KMS-11 (cell line): ENCODE data around the gene CDH15.

ENCODE experiments used
- H2AFZ ChIP-seq: fragments of 200-600 bp; sonication (generic); 2 replicates; pipeline ENCODE4 v1.6.1; 2016; ENCODE audit warnings: antibody characterized with exemption, mixed run types, low read depth
- H3K27ac ChIP-seq: fragments of 200-600 bp; sonication (generic); 2 replicates; pipeline ENCODE4 v1.6.1; 2016; ENCODE audit warnings: mild to moderate bottlenecking, mixed run types
- H3K27me3 ChIP-seq: fragments of 200-600 bp; sonication (generic); 2 replicates; pipeline ENCODE4 v1.6.1; 2017; ENCODE audit warnings: mild to moderate bottlenecking, low read depth, mixed run types, moderate library complexity; ENCODE audit not compliant: insufficient read depth
- H3K36me3 ChIP-seq: fragments of 200-600 bp; sonication (generic); 2 replicates; pipeline ENCODE4 v1.6.1; 2017; ENCODE audit warnings: mild to moderate bottlenecking, mixed run types; ENCODE audit not compliant: insufficient read depth
- H3K4me1 ChIP-seq: fragments of 200-600 bp; sonication (generic); 2 replicates; pipeline ENCODE4 v1.6.1; 2016; ENCODE audit warnings: mild to moderate bottlenecking, low read depth, mixed run types; ENCODE audit not compliant: poor library complexity, severe bottlenecking
- H3K4me2 ChIP-seq: fragments of 200-600 bp; sonication (generic); 2 replicates; pipeline ENCODE4 v1.7.0; 2016; ENCODE audit warnings: mild to moderate bottlenecking, mixed run types
- H3K4me3 ChIP-seq: fragments of 200-600 bp; sonication (generic); IDR thresholded peaks from 2 replicates; pipeline ENCODE4 v1.6.1; 2017; ENCODE audit warnings: low read depth, low read length, mixed read lengths; ENCODE audit not compliant: insufficient read depth
- H3K79me2 ChIP-seq: fragments of 200-600 bp; sonication (generic); 2 replicates; pipeline ENCODE4 v1.6.1; 2016; ENCODE audit warnings: low read depth, mixed run types; ENCODE audit not compliant: insufficient read depth
- H3K9ac ChIP-seq: fragments of 200-600 bp; sonication (generic); 2 replicates; pipeline ENCODE4 v1.6.1; 2016; ENCODE audit warnings: mild to moderate bottlenecking, mixed run types
- H4K20me1 ChIP-seq: fragments of 200-600 bp; sonication (generic); 2 replicates; pipeline ENCODE4 v1.6.1; 2016; ENCODE audit warnings: mild to moderate bottlenecking, mixed run types; ENCODE audit not compliant: insufficient read depth
- CTCF ChIP-seq: fragments of 200-600 bp; sonication (generic); conservative IDR thresholded peaks from 2 replicates; pipeline ENCODE4 v1.6.1; 2017; ENCODE audit warnings: low read depth, mild to moderate bottlenecking, antibody characterized with exemption, low read length, moderate library complexity, mixed read lengths

Gene CDH15

GRCh38 chr16:89141884-89142267 lies 29.7 kb upstream of the CDH15 start:
- Histone ChIP-seq H3K27ac (no peak overlapping the region), H3K4me1 (no peaks in the 10 kb centered on the region), H3K36me3 (no peaks in the 10 kb centered on the region), H3K27me3 (no peaks in the 10 kb centered on the region), H3K79me2 (no peaks in the 10 kb centered on the region), H2AFZ (no peak overlapping the region), H3K9ac (no peak overlapping the region), H3K4me2 (no peak overlapping the region), H3K4me3 (no peak overlapping the region), H4K20me1 (no peaks in the 10 kb centered on the region)
- TF ChIP-seq CTCF, result no peak

- no peak overlapping the region for H3K27ac ChIP-seq
Measured at GRCh38 chr16:89142474-89143195, 28.9 kb upstream of the CDH15 start.

GRCh38 chr16:89143201-89143741 lies 28.3 kb upstream of the CDH15 start:
- H3K9ac ChIP-seq, result no peak overlapping the region
- no peak for TF ChIP-seq CTCF
- H3K4me1 ChIP-seq, result no peaks in the 10 kb centered on the region
- no peak overlapping the region for H3K27ac ChIP-seq
- no peaks in the 10 kb centered on the region for H3K79me2 ChIP-seq
- H2AFZ ChIP-seq, result no peak overlapping the region
- no peak overlapping the region for H3K4me2 ChIP-seq
- no peak overlapping the region for H3K4me3 ChIP-seq
- H3K27me3 ChIP-seq, result no peaks in the 10 kb centered on the region
- H3K36me3 ChIP-seq, result no peaks in the 10 kb centered on the region
- no peaks in the 10 kb centered on the region for H4K20me1 ChIP-seq

More at GRCh38 chr16:89142474-89143195, 28.9 kb upstream of the CDH15 start:
- no peak for TF ChIP-seq CTCF
- Histone ChIP-seq H3K9ac (no peak overlapping the region), H3K4me2 (no peak overlapping the region), H2AFZ (no peak overlapping the region), H3K79me2 (no peaks in the 10 kb centered on the region), H3K36me3 (no peaks in the 10 kb centered on the region), H4K20me1 (no peaks in the 10 kb centered on the region), H3K27me3 (no peaks in the 10 kb centered on the region), H3K4me3 (no peak overlapping the region), H3K4me1 (no peaks in the 10 kb centered on the region)

GRCh38 chr16:89143911-89144675 lies 27.5 kb upstream of the CDH15 start:
- no peak overlapping the region for H3K4me2 ChIP-seq
- no peaks in the 10 kb centered on the region for H3K79me2 ChIP-seq
- TF ChIP-seq CTCF, result no peak
- H3K36me3 ChIP-seq, result no peaks in the 10 kb centered on the region
- no peak overlapping the region for H2AFZ ChIP-seq
- no peak overlapping the region for H3K9ac ChIP-seq
- no peak overlapping the region for H3K27ac ChIP-seq
- no peaks in the 10 kb centered on the region for H3K27me3 ChIP-seq
- no peak overlapping the region for H3K4me3 ChIP-seq
- H3K4me1 ChIP-seq, result no peaks in the 10 kb centered on the region
- no peaks in the 10 kb centered on the region for H4K20me1 ChIP-seq
